Naive thymus-derived CD4-positive, alpha-beta T cell (primary cell): ENCODE measurements around the gene IFI27L1. TPM values are rescaled to one million over a fixed set of nuclear protein-coding genes. Genes with fewer than 3 reads are reported as not detected.
A peak's percentile ranks its signal among the peaks of the same experiment; 100 is the strongest.

Experiments
- ATAC-seq: fragments of 150-1000 bp; cut with Tn5 transposase; 2 replicates; pipeline ENCODE4 v1.10.0; 2021; ENCODE audit warnings: mild to moderate bottlenecking, moderate library complexity
- CTCF ChIA-PET: fragments of 350-600 bp; sonication (Branson Sonifier 250); formaldehyde crosslinking; loops from one replicate; lab custom pipeline; 2021; ENCODE audit warnings: antibody characterized with exemption; lab: Charles Lee
- POLR2A ChIA-PET: fragments of 350-600 bp; sonication (Branson Sonifier 250); formaldehyde crosslinking; loops from one replicate; lab custom pipeline; 2021; ENCODE audit warnings: antibody characterized with exemption, inconsistent platforms; lab: Charles Lee
- DNase-seq, 9 donors: peaks; one replicate each; pipeline versions ENCODE4 v3.0.0 to v3.0.0-alpha.2; 2020 to 2022; ENCODE audit warnings: mixed read lengths in 1 of 9
- H3K27ac ChIP-seq: one replicate; pipeline ENCODE4 v1.7.0; 2013; ENCODE audit warnings: mild to moderate bottlenecking, low read depth, low read length, moderate library complexity
- H3K27me3 ChIP-seq, 2 donors: one replicate each; pipeline ENCODE4 v1.7.0; 2013; ENCODE audit warnings: low read length in 2 of 2, mild to moderate bottlenecking in 2 of 2, moderate library complexity in 2 of 2; ENCODE audit not compliant: control insufficient read depth in 2 of 2, insufficient read depth in 2 of 2
- H3K36me3 ChIP-seq, 3 experiments: 1 replicate in 2 of 3; 2 replicates in 1 of 3; pipeline ENCODE4 v1.7.0; 2013; ENCODE audit warnings: low read length in 3 of 3, mild to moderate bottlenecking in 3 of 3, moderate library complexity in 1 of 3; ENCODE audit not compliant: insufficient read depth in 3 of 3, control insufficient read depth in 2 of 3
- H3K4me1 ChIP-seq, 2 donors: one replicate each; pipeline ENCODE4 v1.7.0; 2013; ENCODE audit warnings: low read length in 2 of 2, mild to moderate bottlenecking in 2 of 2, moderate library complexity in 1 of 2; ENCODE audit not compliant: control insufficient read depth in 2 of 2, insufficient read depth in 2 of 2
- H3K4me3 ChIP-seq: 2 replicates; pipeline ENCODE4 v1.7.0; 2013; ENCODE audit warnings: mild to moderate bottlenecking, low read length
- H3K9me3 ChIP-seq, 3 experiments: 1 replicate in 2 of 3; 2 replicates in 1 of 3; pipeline ENCODE4 v1.7.0; 2013; ENCODE audit warnings: low read length in 3 of 3; ENCODE audit not compliant: control insufficient read depth in 2 of 3
- H3K27ac Mint-ChIP-seq, 9 donors: one replicate each; pipeline ENCODE4 v1.8.0; 2020 to 2022; ENCODE audit warnings: mixed read lengths in 9 of 9, mild to moderate bottlenecking in 8 of 9, moderate library complexity in 5 of 9, inconsistent platforms in 2 of 9
- H3K27me3 Mint-ChIP-seq, 5 donors: one replicate each; pipeline ENCODE4 v1.8.0; 2021 to 2022; ENCODE audit warnings: mixed read lengths in 5 of 5, mild to moderate bottlenecking in 1 of 5
- H3K36me3 Mint-ChIP-seq, 5 donors: one replicate each; pipeline ENCODE4 v1.8.0; 2020 to 2022; ENCODE audit warnings: mixed read lengths in 5 of 5, mild to moderate bottlenecking in 3 of 5, inconsistent platforms in 1 of 5
- H3K4me1 Mint-ChIP-seq, 7 donors: one replicate each; pipeline ENCODE4 v1.8.0; 2020 to 2022; ENCODE audit warnings: mixed read lengths in 7 of 7, mild to moderate bottlenecking in 3 of 7, inconsistent platforms in 1 of 7
- H3K4me3 Mint-ChIP-seq, 10 donors: one replicate each; pipeline ENCODE4 v1.8.0; 2020 to 2022; ENCODE audit warnings: mild to moderate bottlenecking in 10 of 10, mixed read lengths in 10 of 10, moderate library complexity in 6 of 10, inconsistent platforms in 2 of 10
- H3K9me3 Mint-ChIP-seq, 11 donors: one replicate each; pipeline ENCODE4 v1.8.0; 2020 to 2022; ENCODE audit warnings: mixed read lengths in 11 of 11, mild to moderate bottlenecking in 4 of 11, inconsistent platforms in 1 of 11, moderate library complexity in 1 of 11
- intact Hi-C, 2 donors: fragments of 100-400 bp; cut with micrococcal nuclease; formaldehyde crosslinking; loops; one replicate each; pipeline ENCODE4 v1.15.1; 2023
- polyA plus RNA-seq, 2 donors: library from polyadenylated mRNA; unstranded; fragments of 300-500 nt; fragmentation: Illumina TruSeq; gene quantifications; one replicate each; pipeline ENCODE4 v1.2.3, GENCODE V29; 2021
- total RNA-seq, 6 experiments: library from RNA in 5 of 6; stranded (reverse) in 5 of 6; gene quantifications; 1 replicate in 5 of 6; 2 replicates in 1 of 6; pipeline ENCODE4 v1.2.3 and lab custom pipeline; 2021 to 2026

Gene IFI27L1
- total and polyA plus RNA-seq, 7 experiments from 2014 or later: 6.3 to 31.8 (median 8.2) TPM

- H3K4me3 ChIP-seq: no peak overlapping the region
- Mint-ChIP-seq H3K36me3 (no peaks in the 10 kb centered on the region), H3K4me3 (no peak overlapping the region), H3K27ac (no peak overlapping the region), H3K4me1 (peaks cover 0 to 46% (median 0%) of the 10 kb centered on the region in 7 donors), H3K9me3 (peaks cover 0 to 2% (median 0%) of the 10 kb centered on the region in 11 donors), H3K27me3 (peaks cover 10 to 33% (median 20%) of the 10 kb centered on the region in 5 donors)
- no peaks in the 10 kb centered on the region for H3K4me1 ChIP-seq
- ATAC-seq (no peak), DNase-seq (no peak)
- ChIA-PET POLR2A (no interaction called here), CTCF (no interaction called here)
- H3K27ac ChIP-seq: no peak overlapping the region
- no peaks in the 10 kb centered on the region for H3K9me3 ChIP-seq
- H3K27me3 ChIP-seq: no peaks in the 10 kb centered on the region
- intact Hi-C loops: no loop called here
- H3K36me3 ChIP-seq: no peaks in the 10 kb centered on the region
Measured at GRCh38 chr14:94113490-94113889, 32.4 kb downstream of the IFI27L1 start.

DNA sequence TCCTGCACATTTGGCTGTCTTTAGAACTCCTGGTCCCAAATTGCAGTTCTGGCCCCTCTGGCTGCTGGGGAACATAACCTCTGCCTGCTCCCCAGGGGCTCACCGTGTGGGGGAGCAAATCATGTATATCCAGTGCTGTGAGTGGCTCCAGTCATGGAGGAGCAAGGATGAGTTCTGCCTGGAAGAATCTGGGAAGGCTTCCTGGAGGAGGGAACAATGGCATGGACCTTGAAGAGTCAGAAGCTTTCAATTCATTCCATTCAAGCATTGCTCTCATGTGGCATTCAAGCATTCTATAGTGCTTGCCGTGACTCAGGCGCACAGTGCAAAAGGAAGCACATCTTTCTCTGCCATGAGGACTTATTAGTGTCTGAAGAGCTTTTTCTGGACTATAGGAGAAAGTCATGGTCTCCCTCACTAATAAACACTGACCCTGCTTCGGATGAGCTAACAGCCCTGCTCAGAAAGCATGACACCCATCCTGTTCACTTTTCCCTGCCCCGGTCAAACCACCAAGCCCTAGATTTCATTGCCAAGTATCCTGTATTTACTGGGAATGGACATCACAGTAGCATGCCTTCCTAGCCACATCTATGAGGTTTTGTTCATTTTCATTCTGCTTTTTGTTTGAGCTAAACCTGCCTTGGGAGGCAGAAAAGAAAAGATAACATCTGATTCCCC is 32.9 kb downstream of the IFI27L1 start:
- POLR2A ChIA-PET: no interaction called here
- Histone ChIP-seq H3K9me3 (peaks cover 0 to 1% (median 0%) of the 10 kb centered on the region in 3 experiments), H3K27me3 (no peaks in the 10 kb centered on the region), H3K36me3 (no peaks in the 10 kb centered on the region), H3K4me3 (no peak overlapping the region), H3K4me1 (no peaks in the 10 kb centered on the region), H3K27ac (no peak overlapping the region)
- Mint-ChIP-seq H3K4me3 (peak overlapping the region in 1 of 10 donors; percentile 2), H3K36me3 (no peaks in the 10 kb centered on the region), H3K9me3 (peaks cover 0 to 5% (median 0%) of the 10 kb centered on the region in 11 donors), H3K27ac (no peak overlapping the region), H3K4me1 (peaks cover 0 to 46% (median 0%) of the 10 kb centered on the region in 7 donors), H3K27me3 (peaks cover 10 to 33% (median 20%) of the 10 kb centered on the region in 5 donors)
- CTCF ChIA-PET: interaction anchor here (1.2 kb wide), 1 partner anchor 22 kb away, joined by 3 read pairs; no protein-coding TSS in a partner anchor
- DNase-seq (peak in 1 of 9 donors; percentile 15), ATAC-seq (no peak)
- intact Hi-C loops: no loop called here

- Mint-ChIP-seq H3K27ac (no peak overlapping the region), H3K36me3 (peaks cover 0 to 4% (median 0%) of the 10 kb centered on the region in 5 donors), H3K4me3 (peak overlapping the region in 1 of 10 donors; percentile 2), H3K4me1 (peaks cover 0 to 46% (median 0%) of the 10 kb centered on the region in 7 donors), H3K27me3 (peaks cover 10 to 37% (median 20%) of the 10 kb centered on the region in 5 donors), H3K9me3 (peaks cover 0 to 9% (median 3%) of the 10 kb centered on the region in 11 donors)
- CTCF ChIA-PET: interaction anchor here (1.2 kb wide), 1 partner anchor 22 kb away, joined by 3 read pairs; no protein-coding TSS in a partner anchor
- H3K27ac ChIP-seq: no peak overlapping the region
- ATAC-seq: no peak
- H3K4me1 ChIP-seq: no peaks in the 10 kb centered on the region
- H3K4me3 ChIP-seq: no peak overlapping the region
- H3K36me3 ChIP-seq: no peaks in the 10 kb centered on the region
- peaks cover 0 to 7% (median 2%) of the 10 kb centered on the region in 3 experiments for H3K9me3 ChIP-seq
- H3K27me3 ChIP-seq: no peaks in the 10 kb centered on the region
- intact Hi-C loops: no loop called here
- POLR2A ChIA-PET: no interaction called here
- peak in 1 of 9 donors; percentile 11 for DNase-seq
Measured at GRCh38 chr14:94114589-94115057, 33.5 kb downstream of the IFI27L1 start.

DNA sequence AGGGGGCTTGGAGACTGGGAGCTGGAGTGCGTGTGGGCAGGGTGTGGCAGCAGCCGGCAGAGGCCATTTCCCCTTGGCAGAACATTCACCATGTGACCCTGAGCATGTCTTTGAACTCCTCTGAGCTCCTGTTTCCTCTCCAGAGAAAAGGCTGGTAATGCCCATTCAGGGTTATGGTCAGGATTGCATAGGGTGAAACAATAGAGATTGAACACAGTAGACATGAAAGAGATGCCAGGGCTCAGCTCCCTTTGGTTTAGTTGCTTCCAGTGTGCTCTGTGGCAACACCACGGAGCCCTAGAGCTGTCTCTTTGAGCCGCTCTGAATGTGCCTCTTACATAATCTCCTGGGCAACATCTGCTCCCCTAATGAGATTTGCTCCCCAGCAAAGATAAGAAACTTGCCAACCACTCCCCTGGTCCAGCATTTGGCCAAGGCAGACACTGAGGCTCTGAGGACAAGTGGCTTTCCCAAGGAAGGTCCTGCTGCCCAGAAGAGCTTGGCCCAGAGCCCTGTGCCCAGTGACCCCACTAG is 34.0 kb downstream of the IFI27L1 start:
- POLR2A ChIA-PET: no interaction called here

DNA sequence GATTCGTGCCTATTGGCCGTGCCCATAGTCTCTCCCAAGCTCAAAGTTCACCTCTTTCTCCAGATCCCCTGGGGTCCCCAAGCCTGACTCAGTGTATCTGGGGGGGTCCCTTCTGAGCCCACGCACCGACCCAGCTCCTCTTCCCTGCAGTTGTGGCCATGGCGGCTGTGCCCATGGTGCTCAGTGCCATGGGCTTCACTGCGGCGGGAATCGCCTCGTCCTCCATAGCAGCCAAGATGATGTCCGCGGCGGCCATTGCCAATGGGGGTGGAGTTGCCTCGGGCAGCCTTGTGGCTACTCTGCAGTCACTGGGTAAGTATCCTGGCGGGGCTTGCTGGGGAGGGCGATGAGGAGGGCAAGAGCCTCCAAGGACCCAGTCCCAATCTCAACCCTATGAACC is 34.5 kb downstream of the IFI27L1 start:
- peaks cover 10 to 38% (median 22%) of the 10 kb centered on the region in 5 donors for H3K27me3 Mint-ChIP-seq
- no peaks in the 10 kb centered on the region for H3K36me3 ChIP-seq
- H3K4me3 Mint-ChIP-seq: no peak overlapping the region
- DNase-seq: no peak
- no peak overlapping the region for H3K27ac ChIP-seq
- intact Hi-C loops: no loop called here
- ChIA-PET CTCF (no interaction called here), POLR2A (no interaction called here)
- H3K9me3 ChIP-seq: peaks cover 0 to 17% (median 5%) of the 10 kb centered on the region in 3 experiments
- H3K4me1 ChIP-seq: no peaks in the 10 kb centered on the region
- H3K27me3 ChIP-seq: no peaks in the 10 kb centered on the region
- H3K36me3 Mint-ChIP-seq: peaks cover 0 to 7% (median 1%) of the 10 kb centered on the region in 5 donors
- no peak overlapping the region for H3K4me3 ChIP-seq
- ATAC-seq: no peak
- H3K9me3 Mint-ChIP-seq: peaks cover 3 to 19% (median 12%) of the 10 kb centered on the region in 11 donors
- peaks cover 0 to 40% (median 0%) of the 10 kb centered on the region in 7 donors for H3K4me1 Mint-ChIP-seq
- no peak overlapping the region for H3K27ac Mint-ChIP-seq

More for the DNA sequence above, 34.0 kb downstream of the IFI27L1 start:
- CTCF ChIA-PET: interaction anchor here (1.2 kb wide), 1 partner anchor 21 kb away, joined by 3 read pairs; no protein-coding TSS in a partner anchor
- ATAC-seq (peak; percentile 31), DNase-seq (no peak)
- Mint-ChIP-seq H3K27ac (no peak overlapping the region), H3K9me3 (peaks cover 0 to 14% (median 7%) of the 10 kb centered on the region in 11 donors), H3K36me3 (peaks cover 0 to 6% (median 0%) of the 10 kb centered on the region in 5 donors), H3K4me3 (no peak overlapping the region), H3K27me3 (peaks cover 10 to 38% (median 20%) of the 10 kb centered on the region in 5 donors), H3K4me1 (peaks cover 0 to 43% (median 0%) of the 10 kb centered on the region in 7 donors)
- no peak overlapping the region for H3K4me3 ChIP-seq
- no peaks in the 10 kb centered on the region for H3K4me1 ChIP-seq
- no peaks in the 10 kb centered on the region for H3K27me3 ChIP-seq
- H3K9me3 ChIP-seq: peaks cover 0 to 12% (median 5%) of the 10 kb centered on the region in 3 experiments
- no peaks in the 10 kb centered on the region for H3K36me3 ChIP-seq
- intact Hi-C loops: no loop called here
- no peak overlapping the region for H3K27ac ChIP-seq

GRCh38 chr14:94116701-94117100 is 35.6 kb downstream of the IFI27L1 start:
- Histone ChIP-seq H3K27ac (no peak overlapping the region), H3K36me3 (no peaks in the 10 kb centered on the region), H3K9me3 (peaks cover 0 to 24% (median 5%) of the 10 kb centered on the region in 3 experiments), H3K4me3 (no peak overlapping the region), H3K27me3 (no peaks in the 10 kb centered on the region), H3K4me1 (no peaks in the 10 kb centered on the region)
- CTCF ChIA-PET: no interaction called here
- no peak for ATAC-seq
- intact Hi-C loops: no loop called here
- no peak for DNase-seq
- Mint-ChIP-seq H3K27me3 (peaks cover 14 to 39% (median 29%) of the 10 kb centered on the region in 5 donors), H3K4me3 (no peak overlapping the region), H3K36me3 (peaks cover 0 to 13% (median 5%) of the 10 kb centered on the region in 5 donors), H3K9me3 (peaks cover 5 to 27% (median 19%) of the 10 kb centered on the region in 11 donors), H3K27ac (no peak overlapping the region), H3K4me1 (peaks cover 0 to 36% (median 0%) of the 10 kb centered on the region in 7 donors)
- POLR2A ChIA-PET: no interaction called here
